ENCODE results near the gene SLC45A1.
A peak's percentile ranks its signal among the peaks of the same experiment; 100 is the strongest.

The SLC45A1 gene

DNA sequence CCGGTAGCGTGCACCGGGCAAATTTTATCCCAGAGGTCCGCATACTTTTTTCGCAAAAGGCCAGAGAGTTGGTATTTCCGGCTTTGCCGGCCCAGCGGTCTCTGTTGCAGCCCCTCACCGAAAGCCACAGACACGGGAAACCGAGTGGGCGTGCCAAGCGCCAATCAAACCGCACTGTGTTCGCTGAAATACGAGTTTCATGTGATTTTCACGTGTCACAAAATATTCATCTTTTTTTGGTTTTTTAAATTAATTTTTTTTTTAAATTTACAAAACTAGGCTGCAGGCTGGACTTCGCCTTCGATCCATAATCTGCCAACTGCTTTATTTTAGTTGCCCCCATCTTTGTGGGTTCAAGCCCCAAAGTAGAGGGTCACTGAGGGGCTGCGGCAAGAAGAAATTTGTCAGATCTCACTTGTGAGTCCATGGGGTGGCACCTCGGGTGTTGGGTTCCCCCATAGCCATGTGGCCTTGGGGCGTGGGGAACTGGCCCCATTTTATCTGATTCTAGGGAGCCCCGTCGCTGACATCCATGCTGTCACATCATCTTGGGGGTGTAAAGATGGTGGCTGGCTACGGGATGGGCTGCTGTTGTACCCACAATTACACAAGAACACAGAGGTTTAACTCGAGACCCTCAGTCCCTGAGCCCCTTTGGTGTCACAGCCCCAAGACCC is 20.8 kb downstream of the SLC45A1 start:
- no peak for DNase-seq

DNA sequence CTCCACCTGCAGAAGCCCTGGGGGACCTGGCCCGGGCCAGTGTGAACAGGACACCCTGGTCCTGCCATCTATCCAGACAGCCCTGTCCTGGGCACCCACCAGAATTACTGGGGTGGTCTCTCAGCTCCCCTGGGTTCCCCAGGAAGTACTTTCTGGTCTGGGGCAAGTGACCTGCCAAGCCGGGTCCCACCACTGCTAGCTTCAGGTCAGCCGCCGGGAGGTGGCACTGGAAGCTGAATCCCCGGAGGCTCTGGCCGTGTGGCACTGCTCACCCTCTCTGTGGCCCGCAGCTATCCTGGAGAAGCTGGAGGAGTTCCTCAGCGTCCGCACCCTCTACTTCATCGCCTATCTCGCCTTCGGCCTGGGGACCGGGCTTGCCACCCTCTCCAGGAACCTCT is 21.3 kb downstream of the SLC45A1 start:
- no peak for DNase-seq

DNA sequence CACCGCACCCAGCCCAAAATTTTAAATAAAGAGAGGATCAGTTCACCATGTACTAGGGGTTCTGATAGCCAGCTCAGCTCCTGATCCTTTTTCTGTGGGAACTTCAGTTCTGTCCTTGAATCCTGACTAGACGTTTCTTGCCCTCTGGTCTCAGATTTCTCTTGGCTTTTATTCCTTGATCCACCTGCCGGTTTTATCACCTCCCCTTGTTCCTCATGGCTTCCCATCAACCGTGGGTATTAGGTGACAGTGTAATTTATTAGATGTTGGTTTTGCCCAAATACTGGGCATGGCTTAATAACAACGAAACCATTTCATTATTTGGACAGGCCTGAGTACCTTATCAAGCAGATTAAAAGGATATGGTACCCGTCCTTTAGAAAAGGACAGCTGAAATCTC is 22.5 kb downstream of the SLC45A1 start:
- DNase-seq: no peak

DNA sequence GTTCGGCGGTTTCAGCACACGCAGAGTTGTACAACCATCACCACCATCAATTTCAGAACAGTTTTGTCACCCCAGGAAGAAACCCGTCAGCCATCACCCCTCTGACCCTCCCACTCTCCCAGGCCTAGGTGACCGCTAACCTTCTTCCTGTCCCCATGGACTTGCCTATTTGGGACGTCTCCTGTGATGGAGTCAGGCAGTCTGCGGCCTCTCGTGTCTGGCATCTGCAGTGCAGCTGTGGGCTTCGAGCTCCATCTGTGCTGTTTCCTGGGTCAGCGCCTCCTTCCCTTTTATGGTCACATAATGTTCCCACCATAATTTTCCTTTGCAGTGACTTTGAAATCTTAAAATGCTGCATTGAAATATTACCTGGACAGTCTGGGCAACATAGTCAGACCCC is 24.4 kb downstream of the SLC45A1 start:
- DNase-seq: no peak

DNA sequence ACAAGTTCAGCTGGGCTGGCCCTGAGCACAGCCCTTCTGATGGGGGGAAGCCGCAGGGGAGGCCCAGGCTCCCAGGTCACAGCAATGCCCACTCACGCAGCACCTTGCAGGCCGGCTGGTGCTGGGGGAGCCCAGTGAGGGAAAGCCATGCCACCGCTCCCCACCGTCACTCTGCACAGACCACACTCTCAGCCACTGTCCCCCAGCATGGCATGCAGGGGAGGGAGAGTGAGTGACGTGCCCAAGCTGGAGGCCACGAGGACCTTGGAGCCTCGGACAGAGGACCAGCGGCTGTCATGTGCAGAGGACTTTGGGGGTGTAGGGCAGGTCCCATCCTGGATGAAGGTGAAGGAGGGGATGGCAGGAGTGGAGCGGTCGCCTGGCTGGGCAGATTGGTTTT is 25.1 kb downstream of the SLC45A1 start:
- no peak for DNase-seq

DNA sequence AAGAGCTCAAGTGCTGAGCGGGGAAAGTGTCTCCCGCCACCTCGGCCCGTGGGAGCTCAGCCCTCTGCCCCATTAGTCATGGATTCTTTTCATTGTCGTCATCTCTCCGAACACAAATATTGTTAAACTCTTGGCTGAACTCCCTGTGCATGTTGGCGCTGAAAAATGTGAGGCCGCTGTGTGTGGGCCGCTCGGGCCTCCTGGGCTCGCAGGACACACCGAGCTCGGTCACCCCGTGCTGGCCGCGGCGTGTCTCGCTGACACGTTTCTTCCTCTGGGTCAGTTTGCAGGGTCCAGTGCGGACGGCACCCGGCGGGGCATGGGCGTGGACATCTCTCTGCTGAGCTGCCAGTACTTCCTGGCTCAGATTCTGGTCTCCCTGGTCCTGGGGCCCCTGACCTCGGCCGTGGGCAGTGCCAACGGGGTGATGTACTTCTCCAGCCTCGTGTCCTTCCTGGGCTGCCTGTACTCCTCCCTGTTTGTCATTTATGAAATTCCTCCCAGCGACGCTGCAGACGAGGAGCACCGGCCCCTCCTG is 25.6 kb downstream of the SLC45A1 start:
- no peak for DNase-seq

DNA sequence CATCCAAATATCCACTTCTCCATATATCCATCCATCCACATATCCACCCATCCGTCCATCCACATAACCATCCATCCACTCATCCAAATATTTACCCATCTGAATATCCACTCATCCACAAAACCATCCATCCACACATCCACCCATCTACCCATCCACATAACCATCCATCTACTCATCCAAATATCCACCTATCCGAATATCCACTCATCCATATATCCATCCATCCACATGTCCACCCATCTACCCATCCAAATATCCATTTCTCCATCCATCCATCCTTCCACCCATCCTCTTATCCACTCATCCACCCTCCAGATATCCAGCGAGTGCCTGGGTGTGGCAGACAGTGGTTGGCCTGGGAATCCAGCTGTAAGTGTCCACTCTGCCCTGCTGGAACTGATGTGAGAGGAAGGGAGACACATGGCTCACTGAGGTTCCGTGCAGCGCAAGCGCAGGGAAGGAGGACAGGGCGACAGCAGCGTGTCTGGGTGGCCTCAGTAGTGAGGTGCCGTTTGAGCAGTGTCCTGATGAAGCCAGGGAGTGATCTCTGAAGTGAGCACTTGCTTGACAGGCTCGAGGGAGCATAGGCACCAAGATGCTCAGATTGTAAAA is 27.1 kb downstream of the SLC45A1 start:
- DNase-seq: no peak

DNA sequence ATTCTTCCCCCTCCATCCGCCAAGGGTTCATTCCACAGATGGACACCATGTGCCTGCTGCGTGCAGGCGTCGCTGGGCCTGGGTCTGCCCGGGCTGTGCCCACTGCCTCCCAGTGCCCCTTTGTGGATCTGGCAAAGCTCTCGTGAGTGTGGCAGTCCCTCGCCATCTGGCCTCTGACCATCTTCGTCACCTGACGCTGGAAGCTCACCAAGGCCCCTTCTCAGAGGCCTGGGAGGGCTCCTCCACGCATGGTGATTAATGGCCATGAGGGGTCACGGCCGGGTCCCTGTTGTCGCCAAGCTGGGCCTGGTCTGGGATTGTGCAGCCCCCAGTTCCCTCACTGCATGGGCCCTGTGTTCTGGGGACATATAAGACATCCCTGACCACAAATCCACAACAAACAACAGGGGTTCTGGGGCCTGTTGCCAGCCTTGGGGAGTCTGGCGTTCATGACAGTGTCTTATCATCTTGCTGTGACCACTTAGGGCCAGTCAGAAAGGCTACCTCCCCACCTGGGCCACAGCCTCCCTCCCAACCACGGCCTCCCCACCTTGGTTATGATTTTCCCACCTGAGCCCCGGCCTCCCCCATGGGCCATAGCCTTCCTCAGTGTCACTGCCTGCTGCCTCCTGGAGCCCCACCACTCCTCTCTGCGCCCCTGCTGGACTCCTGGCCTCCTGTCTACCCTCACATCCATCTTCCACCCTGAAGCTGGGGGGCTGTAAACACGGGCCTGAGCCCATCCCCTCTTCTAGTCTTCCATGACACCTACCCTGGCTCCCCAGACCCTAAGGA is 27.9 kb downstream of the SLC45A1 start:
- DNase-seq: no peak

DNA sequence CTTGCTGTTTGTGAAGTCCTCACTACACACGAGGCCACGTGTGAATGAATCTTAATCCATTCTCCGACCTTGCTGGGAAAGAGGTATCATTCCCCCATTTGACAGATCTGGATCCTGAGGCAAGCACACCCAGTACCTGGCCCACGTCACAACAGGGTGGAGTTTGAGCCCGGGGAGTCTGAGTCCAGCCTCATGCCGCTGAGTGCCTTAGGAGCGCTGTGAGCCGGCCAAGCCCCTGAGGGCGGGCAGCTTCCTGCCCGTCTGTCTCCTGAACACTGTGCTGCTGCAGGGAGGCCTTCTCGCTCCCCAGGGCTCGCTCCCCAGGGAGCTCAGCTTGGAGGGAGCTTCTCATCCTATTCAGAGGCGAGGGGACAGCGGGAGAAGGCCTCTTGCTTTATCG is 29.7 kb downstream of the SLC45A1 start:
- no peak for DNase-seq

DNA sequence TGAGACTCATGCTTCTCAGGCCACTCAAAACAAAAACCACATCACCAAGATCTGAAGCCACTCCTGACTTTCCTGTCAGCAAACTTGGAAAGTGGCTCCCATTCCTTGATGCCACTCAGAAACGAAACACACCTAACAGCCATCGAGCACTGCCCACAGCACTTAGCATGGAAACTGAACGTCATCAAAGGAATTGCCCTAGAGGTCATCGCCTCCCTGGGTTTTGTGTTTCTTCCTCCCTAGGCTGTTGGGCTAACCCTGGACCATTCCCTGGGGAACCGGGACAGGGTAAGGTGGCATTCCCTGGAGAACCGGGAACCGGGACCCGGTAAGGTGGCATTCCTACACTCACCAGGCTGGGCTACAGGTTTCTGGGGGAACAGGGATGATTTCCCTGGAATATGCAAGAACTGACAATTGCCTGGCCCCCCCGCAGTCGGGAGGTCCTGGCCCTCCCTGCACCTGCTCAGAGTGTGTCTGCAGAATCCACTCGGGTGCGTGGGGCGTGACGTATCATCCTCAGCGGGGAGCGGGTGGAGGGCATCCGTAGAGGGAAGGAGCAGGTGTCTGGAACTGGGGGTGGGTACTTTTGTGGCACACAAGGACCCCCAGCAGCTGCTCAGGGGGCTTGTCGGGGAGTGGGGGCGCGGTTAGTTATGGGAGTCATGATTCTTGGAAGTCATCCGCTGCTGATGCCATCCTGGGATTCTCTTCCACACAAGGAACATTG is 30.3 kb downstream of the SLC45A1 start:
- DNase-seq: no peak

DNA sequence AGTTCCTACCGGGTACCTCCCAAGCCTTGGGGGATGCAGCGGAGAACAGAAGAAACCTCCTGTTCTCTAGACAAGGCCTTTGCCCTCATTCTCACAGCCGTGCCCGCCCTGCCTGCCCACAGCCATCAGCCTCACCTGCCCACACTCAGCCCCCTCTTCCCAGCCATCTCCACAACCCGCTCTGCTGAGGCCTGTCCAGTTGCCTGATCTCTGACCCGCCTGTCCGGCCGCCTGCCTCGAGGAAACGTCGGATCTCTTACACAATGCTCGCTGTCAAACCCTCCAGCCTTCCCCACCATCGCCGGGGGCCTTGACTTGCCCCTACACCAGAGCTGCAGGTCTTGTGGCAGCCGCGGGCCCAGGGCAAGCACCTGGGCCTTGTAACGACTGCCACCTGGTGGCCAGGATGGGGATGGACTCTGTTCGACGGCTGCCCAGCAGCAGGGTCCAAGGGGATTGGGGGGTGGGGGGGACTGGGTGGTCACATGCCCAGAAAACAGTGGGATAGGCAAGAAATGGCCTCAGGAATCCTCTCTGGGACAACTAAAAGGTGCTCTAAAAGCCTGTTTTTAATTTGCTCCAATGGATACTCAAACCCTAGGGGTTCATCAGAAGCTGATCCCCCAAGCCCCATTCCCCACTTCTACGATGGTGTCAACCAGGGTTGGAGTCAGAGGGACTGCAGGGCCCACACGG is 31.0 kb downstream of the SLC45A1 start:
- peak; percentile 62 for DNase-seq

DNA sequence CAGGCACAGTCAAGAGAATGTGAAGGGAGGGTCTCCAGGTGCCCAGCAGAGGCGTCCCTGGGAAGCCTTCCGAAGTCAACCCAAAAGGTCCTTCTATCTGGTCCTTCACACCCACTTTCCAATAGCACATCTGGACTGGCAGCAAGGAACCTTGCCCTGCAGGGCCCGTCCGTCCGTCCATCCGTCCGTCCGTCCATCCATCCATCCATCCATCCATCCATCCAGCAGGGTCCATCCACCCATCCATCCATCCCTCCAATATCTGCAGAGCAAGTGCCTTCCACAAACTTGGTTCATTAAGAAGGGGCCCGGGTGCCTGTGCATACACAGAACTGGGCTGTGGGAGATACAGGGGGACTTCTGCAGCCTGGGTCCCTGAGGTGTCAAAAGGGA is 31.6 kb downstream of the SLC45A1 start:
- no peak for DNase-seq

DNA sequence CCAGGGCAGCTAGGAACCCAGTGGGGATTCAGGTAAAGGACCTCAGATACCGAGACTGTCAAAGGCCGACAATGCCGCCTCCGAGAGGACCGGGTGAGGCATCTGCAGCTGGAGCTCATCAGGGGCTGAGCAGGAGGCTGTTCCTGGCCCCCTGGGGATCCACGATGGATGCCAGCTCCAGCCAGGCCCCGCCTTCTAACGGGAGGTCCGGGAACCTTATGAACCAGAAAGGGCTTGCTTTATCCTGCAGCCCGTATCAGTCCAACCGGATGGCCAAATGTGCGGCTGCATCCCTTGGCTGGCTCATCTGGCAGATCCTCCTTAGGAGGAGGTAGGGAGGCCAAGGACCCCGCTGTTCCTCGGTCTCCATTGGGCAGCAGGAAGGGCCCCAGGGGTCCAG is 32.0 kb downstream of the SLC45A1 start:
- no peak for DNase-seq

DNA sequence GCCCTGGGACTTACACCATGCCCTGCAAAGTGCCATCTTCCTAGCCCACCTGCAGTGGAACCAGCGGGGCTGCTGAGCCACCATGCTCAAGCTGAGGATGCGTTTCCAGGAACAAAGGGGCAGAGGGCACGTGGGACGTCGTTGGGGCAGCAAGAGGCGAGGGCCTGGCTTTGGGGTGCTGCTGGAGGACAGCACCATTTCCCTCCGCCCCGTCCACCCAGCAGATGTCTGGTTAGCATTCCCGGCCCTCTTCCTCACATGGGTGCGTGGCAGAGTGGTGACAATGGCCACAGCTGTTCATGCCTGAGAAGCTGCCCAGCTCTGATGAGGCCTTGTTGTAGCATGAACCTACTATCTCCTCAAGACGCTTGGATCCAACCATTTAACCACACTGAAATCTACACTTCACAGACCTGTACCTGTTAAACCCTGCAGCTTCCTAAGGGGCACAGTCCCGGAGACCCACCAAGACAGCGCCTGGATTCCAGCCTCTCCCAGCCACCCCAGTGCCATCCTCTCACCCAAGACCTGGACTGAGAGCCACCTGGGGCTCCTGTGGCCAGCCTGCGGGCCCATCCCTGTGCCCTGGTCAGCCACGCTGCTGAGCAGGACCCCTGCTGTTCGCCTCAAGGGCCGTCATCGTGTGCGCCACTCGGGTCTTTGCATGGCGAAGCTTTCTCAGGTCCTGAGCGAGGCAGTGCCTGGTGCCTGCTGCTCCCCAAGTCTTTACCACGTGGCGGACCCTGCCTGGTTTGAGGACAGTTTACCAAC is 33.2 kb downstream of the SLC45A1 start:
- no peak for DNase-seq

DNA sequence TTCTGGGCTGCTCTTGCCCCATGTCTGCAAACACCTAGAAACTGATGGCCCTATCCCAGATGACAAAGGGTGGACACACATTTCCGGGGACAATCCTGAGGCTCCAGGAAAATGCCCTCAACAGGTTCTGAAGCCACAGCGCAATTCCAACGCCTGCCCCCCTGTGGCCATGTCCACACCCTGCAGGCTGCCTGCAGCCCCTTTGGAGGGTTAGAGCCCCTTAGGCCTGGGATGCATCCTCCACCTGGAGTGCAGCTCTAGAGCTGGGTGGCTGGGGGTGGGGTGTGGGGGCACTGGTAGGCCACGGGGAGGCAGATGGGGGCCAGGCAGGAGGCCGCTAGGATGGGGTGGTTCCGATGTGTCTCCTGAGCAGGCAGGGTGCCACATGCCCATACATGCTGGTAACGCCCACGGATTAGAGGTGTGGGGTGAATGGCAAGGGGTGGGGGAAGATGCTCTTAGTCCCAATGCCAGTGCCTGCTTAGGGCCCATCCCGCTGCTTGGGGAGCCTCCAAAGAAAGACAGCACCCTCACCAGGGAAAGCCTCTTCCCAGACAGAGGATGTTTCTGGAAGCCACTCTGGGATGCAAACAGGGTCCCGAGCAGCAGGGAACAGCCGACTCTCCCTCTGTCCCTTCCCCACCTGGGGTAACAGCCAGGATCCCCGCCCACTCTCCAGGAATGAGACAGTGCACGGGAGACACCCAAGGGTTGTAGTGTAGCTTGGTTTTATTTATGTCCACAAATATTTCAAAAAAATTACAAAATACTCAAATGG is 34.0 kb downstream of the SLC45A1 start:
- no peak for DNase-seq

DNA sequence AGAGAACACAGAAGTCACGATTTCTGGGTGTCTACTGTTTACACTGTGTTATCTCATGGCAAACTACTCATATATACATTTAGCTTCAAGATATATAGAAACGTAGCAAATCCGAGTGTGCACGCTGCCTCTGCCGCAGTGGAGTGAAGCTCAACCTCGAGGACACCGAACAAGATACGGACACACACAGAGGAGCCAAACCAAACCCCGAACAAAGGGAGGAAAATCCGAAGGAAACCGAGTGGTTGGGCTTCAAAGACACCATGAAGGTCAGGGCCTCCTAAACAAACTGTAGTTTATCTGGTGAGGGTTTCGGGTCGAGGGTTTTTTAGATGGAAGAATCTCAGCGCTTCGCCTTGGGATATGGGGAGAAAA is 34.5 kb downstream of the SLC45A1 start:
- no peak for DNase-seq

DNA sequence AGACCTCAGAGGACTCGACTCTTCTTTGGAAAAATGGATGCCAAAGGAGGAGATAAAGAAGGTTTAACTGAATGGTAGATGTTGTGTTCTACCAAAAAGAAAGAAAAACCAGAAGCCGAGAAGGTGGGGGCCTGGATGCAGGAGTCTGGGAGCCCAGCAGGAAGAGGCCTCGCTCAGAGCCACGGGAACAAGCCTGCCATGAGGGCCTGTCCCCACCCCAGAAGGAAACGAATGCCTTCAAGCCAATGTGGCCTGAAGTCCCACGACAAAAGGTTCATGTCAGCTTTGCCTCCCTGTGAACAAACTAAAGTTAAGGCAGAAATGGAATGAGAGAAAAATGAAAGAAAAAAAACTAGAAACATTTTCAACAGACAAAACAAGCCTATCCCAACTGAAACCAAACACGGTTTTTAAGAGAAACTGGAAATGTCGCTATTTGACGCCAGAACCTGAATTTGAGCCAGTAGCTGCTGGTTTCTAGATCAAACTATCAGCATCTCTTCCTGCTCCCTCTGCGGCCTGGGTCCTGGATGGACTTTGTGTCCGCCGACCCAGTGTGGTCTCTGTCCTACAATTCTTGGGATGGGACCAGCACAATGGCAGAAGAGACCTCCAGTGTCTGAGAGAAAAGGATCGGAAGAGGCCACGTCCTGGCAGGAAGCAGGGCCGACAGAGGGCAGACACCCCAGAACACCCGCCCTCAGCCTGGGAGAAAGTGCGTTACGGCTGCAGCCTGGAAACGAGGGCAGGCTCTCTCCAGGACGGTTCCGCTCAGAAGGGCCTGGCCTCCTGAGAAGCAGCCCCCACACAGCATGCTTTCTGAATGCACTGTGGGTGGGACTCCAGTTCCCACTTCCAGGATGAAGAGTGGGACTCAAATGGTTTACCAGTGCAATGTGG is 35.2 kb downstream of the SLC45A1 start:
- DNase-seq: no peak

DNA sequence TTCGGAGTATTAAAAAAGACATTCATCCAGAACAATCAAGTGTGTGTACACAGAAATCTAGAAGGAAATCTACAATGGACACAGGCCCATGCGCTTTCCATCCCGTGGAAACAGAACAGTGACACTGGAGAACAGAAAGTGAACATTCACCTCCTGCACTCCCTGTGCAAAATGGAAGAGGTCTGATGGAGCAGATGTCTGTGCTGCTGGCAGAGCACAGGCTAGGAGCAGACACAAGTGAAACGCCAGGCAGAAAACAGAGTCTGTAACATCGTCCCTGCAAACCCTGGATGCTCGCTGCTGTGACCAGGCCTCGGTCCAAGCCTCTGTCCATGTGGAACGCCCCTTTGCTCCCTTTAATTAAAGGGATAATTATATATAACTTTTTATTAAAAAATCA is 36.1 kb downstream of the SLC45A1 start:
- no peak for DNase-seq

DNA sequence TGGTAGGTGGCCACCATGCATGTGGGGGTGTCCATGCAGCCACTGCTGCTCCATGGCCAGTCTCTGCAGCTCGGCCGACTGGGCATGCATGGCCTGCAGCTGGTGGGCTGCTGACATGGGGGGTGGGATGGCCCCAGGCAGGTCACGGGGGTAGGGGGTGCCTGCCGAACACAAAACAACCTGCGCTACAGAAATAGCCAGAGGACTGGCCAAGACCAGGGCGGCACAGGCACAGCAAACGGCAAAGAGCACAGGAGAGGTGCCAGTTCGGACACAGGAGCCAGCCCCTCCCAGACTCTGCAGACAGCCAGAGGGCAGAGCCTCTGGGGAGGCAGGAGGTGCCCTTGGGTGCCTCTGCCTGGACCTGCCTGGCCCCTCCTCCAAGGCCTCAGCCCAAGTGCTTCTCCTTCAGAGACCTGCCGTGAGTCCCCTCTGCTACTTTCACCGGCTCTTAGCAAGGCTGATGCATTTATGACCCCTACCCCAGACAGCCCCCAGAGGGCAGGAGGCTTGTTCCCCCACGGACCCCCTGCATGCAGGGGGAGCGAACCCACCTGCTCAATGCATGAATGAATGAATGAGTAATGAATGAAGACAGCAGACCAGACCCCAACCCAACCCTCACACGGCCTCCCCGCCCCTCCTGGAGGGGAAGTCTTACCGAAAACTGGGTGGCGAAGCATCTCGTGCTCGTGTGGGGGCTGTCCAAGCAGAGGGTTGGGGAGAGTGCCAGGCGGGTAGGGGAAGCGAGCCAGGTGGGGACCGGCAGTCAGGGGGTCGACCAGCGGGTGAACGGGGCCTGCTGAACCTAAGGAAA is 37.7 kb downstream of the SLC45A1 start:
- no peak for DNase-seq
